H1 (cell line): ENCODE measurements around the gene SLC9A4. TPM values are rescaled to one million over a fixed set of nuclear protein-coding genes. Genes with fewer than 3 reads are reported as not detected.

Source experiments
- RFX5 ChIP-seq: IDR thresholded peaks from 2 replicates; pipeline ENCODE4 v1.6.1; 2011; ENCODE audit warnings: low read depth, low read length, improper control_type of control experiment, borderline replicate concordance
- SAP30 ChIP-seq: fragments of 300-600 bp; sonication (generic); IDR thresholded peaks from 2 replicates; pipeline ENCODE4 v1.7.1; 2012; ENCODE audit warnings: low read length, moderate library complexity, mild to moderate bottlenecking, inconsistent platforms; ENCODE audit not compliant: insufficient read depth, insufficient replicate concordance
- SIRT6 ChIP-seq: IDR thresholded peaks from one replicate; pipeline ENCODE4 v1.7.1; 2012; ENCODE audit warnings: low read length, inconsistent platforms
- TBP ChIP-seq: IDR thresholded peaks from 2 replicates; pipeline ENCODE4 v1.6.1; 2011; ENCODE audit warnings: low read depth, low read length, improper control_type of control experiment
- polyA plus RNA-seq, 7 experiments: library from polyadenylated mRNA; depleted of rRNA in 3 of 7; stranded (reverse) in 5 of 7; unstranded in 2 of 7; fragments of >200 nt in 5 of 7; fragments of 200-250 nt in 2 of 7; gene quantifications; 1 replicate in 5 of 7; 2 replicates in 1 of 7; 4 replicates in 1 of 7; pipeline versions ENCODE4 v1.2.1 to v1.2.3, GENCODE V29; 2011 to 2013; ENCODE audit warnings: missing spikeins in 2 of 7, mixed read lengths in 2 of 7
- total RNA-seq: library from RNA; stranded (reverse); fragmentation: NEBNext Ultra II Directional; extraction: Animal tissue kit (Norgen Biotek cat#: 25700); gene quantifications from 2 replicates; pipeline ENCODE4 v1.2.1, GENCODE V29; 2021
- TF ChIP-seq, protein P1 (sequence below): fragments of 300-600 bp; sonication (generic); IDR thresholded peaks from 2 replicates; pipeline ENCODE4 v1.7.1; 2012; ENCODE audit warnings: low read length, moderate library complexity, mild to moderate bottlenecking, inconsistent platforms; ENCODE audit not compliant: insufficient replicate concordance
- TF ChIP-seq, protein P2 (sequence below): IDR thresholded peaks from 2 replicates; pipeline ENCODE4 v1.6.1; 2012; ENCODE audit warnings: inconsistent platforms

SLC9A4 gene
- total and polyA plus RNA-seq, 2 of the 8 experiments (the other 6 are each of a cell fraction or from before 2014, with no cell fraction given): not detected

DNA sequence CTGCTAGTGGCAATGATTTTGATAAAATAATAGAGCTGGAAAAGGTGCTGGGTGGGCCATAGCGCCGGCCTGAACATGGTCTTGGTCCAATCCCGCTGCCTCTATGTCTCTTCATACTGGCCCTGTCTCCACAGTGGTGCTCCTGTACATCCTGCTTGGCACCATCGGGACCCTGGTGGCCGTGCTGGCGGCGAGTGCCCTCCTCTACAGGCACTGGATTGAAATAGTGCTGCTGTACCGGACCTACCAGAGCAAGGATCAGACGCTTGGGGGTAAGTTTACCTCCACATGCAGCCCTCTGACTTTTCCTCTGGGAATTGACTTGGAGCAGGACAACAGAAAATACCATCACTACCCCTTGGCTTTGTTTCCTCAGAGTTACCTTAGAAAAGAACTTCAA, 26.1 kb upstream of the SLC9A4 start (continued):
- TF ChIP-seq, protein P1, sequence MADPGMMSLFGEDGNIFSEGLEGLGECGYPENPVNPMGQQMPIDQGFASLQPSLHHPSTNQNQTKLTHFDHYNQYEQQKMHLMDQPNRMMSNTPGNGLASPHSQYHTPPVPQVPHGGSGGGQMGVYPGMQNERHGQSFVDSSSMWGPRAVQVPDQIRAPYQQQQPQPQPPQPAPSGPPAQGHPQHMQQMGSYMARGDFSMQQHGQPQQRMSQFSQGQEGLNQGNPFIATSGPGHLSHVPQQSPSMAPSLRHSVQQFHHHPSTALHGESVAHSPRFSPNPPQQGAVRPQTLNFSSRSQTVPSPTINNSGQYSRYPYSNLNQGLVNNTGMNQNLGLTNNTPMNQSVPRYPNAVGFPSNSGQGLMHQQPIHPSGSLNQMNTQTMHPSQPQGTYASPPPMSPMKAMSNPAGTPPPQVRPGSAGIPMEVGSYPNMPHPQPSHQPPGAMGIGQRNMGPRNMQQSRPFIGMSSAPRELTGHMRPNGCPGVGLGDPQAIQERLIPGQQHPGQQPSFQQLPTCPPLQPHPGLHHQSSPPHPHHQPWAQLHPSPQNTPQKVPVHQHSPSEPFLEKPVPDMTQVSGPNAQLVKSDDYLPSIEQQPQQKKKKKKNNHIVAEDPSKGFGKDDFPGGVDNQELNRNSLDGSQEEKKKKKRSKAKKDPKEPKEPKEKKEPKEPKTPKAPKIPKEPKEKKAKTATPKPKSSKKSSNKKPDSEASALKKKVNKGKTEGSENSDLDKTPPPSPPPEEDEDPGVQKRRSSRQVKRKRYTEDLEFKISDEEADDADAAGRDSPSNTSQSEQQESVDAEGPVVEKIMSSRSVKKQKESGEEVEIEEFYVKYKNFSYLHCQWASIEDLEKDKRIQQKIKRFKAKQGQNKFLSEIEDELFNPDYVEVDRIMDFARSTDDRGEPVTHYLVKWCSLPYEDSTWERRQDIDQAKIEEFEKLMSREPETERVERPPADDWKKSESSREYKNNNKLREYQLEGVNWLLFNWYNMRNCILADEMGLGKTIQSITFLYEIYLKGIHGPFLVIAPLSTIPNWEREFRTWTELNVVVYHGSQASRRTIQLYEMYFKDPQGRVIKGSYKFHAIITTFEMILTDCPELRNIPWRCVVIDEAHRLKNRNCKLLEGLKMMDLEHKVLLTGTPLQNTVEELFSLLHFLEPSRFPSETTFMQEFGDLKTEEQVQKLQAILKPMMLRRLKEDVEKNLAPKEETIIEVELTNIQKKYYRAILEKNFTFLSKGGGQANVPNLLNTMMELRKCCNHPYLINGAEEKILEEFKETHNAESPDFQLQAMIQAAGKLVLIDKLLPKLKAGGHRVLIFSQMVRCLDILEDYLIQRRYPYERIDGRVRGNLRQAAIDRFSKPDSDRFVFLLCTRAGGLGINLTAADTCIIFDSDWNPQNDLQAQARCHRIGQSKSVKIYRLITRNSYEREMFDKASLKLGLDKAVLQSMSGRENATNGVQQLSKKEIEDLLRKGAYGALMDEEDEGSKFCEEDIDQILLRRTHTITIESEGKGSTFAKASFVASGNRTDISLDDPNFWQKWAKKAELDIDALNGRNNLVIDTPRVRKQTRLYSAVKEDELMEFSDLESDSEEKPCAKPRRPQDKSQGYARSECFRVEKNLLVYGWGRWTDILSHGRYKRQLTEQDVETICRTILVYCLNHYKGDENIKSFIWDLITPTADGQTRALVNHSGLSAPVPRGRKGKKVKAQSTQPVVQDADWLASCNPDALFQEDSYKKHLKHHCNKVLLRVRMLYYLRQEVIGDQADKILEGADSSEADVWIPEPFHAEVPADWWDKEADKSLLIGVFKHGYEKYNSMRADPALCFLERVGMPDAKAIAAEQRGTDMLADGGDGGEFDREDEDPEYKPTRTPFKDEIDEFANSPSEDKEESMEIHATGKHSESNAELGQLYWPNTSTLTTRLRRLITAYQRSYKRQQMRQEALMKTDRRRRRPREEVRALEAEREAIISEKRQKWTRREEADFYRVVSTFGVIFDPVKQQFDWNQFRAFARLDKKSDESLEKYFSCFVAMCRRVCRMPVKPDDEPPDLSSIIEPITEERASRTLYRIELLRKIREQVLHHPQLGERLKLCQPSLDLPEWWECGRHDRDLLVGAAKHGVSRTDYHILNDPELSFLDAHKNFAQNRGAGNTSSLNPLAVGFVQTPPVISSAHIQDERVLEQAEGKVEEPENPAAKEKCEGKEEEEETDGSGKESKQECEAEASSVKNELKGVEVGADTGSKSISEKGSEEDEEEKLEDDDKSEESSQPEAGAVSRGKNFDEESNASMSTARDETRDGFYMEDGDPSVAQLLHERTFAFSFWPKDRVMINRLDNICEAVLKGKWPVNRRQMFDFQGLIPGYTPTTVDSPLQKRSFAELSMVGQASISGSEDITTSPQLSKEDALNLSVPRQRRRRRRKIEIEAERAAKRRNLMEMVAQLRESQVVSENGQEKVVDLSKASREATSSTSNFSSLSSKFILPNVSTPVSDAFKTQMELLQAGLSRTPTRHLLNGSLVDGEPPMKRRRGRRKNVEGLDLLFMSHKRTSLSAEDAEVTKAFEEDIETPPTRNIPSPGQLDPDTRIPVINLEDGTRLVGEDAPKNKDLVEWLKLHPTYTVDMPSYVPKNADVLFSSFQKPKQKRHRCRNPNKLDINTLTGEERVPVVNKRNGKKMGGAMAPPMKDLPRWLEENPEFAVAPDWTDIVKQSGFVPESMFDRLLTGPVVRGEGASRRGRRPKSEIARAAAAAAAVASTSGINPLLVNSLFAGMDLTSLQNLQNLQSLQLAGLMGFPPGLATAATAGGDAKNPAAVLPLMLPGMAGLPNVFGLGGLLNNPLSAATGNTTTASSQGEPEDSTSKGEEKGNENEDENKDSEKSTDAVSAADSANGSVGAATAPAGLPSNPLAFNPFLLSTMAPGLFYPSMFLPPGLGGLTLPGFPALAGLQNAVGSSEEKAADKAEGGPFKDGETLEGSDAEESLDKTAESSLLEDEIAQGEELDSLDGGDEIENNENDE: no peak
- TF ChIP-seq SIRT6 (no peak), TBP (no peak), SAP30 (no peak), RFX5 (no peak)
- TF ChIP-seq, protein P2, sequence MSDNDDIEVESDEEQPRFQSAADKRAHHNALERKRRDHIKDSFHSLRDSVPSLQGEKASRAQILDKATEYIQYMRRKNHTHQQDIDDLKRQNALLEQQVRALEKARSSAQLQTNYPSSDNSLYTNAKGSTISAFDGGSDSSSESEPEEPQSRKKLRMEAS: no peak
- TF ChIP-seq, all 59 proteins: peak for 0
